CD14-positive monocyte (primary cell): ENCODE measurements around the gene STK32A. TPM values are rescaled to one million over a fixed set of nuclear protein-coding genes. Genes with fewer than 3 reads are reported as not detected.
A peak's percentile ranks its signal among the peaks of the same experiment; 100 is the strongest.

ENCODE experiments used
- DNase-seq, 3 donors: peaks; one replicate each; pipeline ENCODE4 v3.0.0-alpha.2; 2011 to 2022
- H2AFZ ChIP-seq: 2 replicates; pipeline ENCODE4 v1.6.0; 2012; ENCODE audit warnings: mild to moderate bottlenecking, low read depth, low read length, inconsistent platforms; ENCODE audit not compliant: insufficient read depth, poor library complexity, severe bottlenecking
- H3K27ac ChIP-seq, 2 donors: 1 replicate in 1 of 2; 2 replicates in 1 of 2; pipeline ENCODE4 v1.5.1; 2012 to 2013; ENCODE audit warnings: low read length in 2 of 2, control low read depth in 1 of 2, inconsistent platforms in 1 of 2, low read depth in 1 of 2, mild to moderate bottlenecking in 1 of 2
- H3K27me3 ChIP-seq, 2 donors: one replicate each; pipeline versions ENCODE4 v1.6.0 to v1.6.1; 2011 to 2013; ENCODE audit warnings: low read length in 2 of 2; ENCODE audit not compliant: control insufficient read depth in 2 of 2, insufficient read depth in 2 of 2
- H3K36me3 ChIP-seq, 2 donors: replicated peaks in 1 of 2; 1 replicate in 1 of 2; 2 replicates in 1 of 2; pipeline versions ENCODE4 v1.5.1 to v1.6.1; 2012 to 2013; ENCODE audit warnings: low read length in 2 of 2, control low read depth in 1 of 2, inconsistent platforms in 1 of 2, mild to moderate bottlenecking in 1 of 2; ENCODE audit not compliant: insufficient read depth in 2 of 2, control insufficient read depth in 1 of 2
- H3K4me1 ChIP-seq, 2 donors: 1 replicate in 1 of 2; 2 replicates in 1 of 2; pipeline versions ENCODE4 v1.5.1 to v1.6.1; 2012 to 2013; ENCODE audit warnings: low read length in 2 of 2, control low read depth in 1 of 2, inconsistent platforms in 1 of 2, mild to moderate bottlenecking in 1 of 2, moderate library complexity in 1 of 2; ENCODE audit not compliant: insufficient read depth in 2 of 2, control insufficient read depth in 1 of 2
- H3K4me2 ChIP-seq: replicated peaks from 2 replicates; pipeline ENCODE3; 2012; ENCODE audit warnings: low read length, moderate library complexity, mild to moderate bottlenecking; ENCODE audit not compliant: poor library complexity, severe bottlenecking; ENCODE audit errors: extremely low read depth
- H3K4me3 ChIP-seq, 3 experiments: fragments of 200-600 bp in 1 of 3; sonication (generic) in 1 of 3; replicated peaks in 1 of 3; 1 replicate in 2 of 3; 2 replicates in 1 of 3; pipeline ENCODE4 v1.5.1; 2011 to 2013; ENCODE audit warnings: low read length in 3 of 3, mild to moderate bottlenecking in 3 of 3, control low read depth in 2 of 3, low read depth in 2 of 3, inconsistent platforms in 1 of 3, moderate library complexity in 1 of 3
- H3K79me2 ChIP-seq: 2 replicates; pipeline ENCODE4 v1.6.0; 2012; ENCODE audit warnings: mild to moderate bottlenecking, control low read depth, inconsistent platforms, low read length, moderate library complexity; ENCODE audit not compliant: insufficient read depth
- H3K9ac ChIP-seq: 2 replicates; pipeline ENCODE4 v1.6.0; 2017; ENCODE audit warnings: low read length, mild to moderate bottlenecking; ENCODE audit not compliant: insufficient read depth, poor library complexity, severe bottlenecking
- H3K9me3 ChIP-seq, 2 donors: replicated peaks in 1 of 2; 1 replicate in 1 of 2; 2 replicates in 1 of 2; pipeline versions ENCODE4 v1.5.1 to v1.6.1; 2012 to 2013; ENCODE audit warnings: low read length in 2 of 2, control low read depth in 1 of 2; ENCODE audit not compliant: control insufficient read depth in 1 of 2, insufficient read depth in 1 of 2
- H4K20me1 ChIP-seq: 2 replicates; pipeline ENCODE4 v1.6.0; 2012; ENCODE audit warnings: mild to moderate bottlenecking, low read length, control low read depth, moderate library complexity; ENCODE audit not compliant: insufficient read depth
- H3K27ac Mint-ChIP-seq, 7 donors: one replicate each; pipeline ENCODE4 v1.8.0; 2020; ENCODE audit warnings: mild to moderate bottlenecking in 7 of 7, mixed read lengths in 7 of 7, moderate library complexity in 6 of 7, inconsistent platforms in 2 of 7
- H3K27me3 Mint-ChIP-seq, 3 donors: one replicate each; pipeline ENCODE4 v1.8.0; 2021 to 2022; ENCODE audit warnings: low read depth in 3 of 3, mild to moderate bottlenecking in 3 of 3, mixed read lengths in 3 of 3, moderate library complexity in 3 of 3, inconsistent platforms in 1 of 3
- H3K36me3 Mint-ChIP-seq, 2 donors: one replicate each; pipeline ENCODE4 v1.8.0; 2020; ENCODE audit warnings: mixed read lengths in 2 of 2, inconsistent platforms in 1 of 2, mild to moderate bottlenecking in 1 of 2
- H3K4me1 Mint-ChIP-seq: one replicate; pipeline ENCODE4 v1.8.0; 2020; ENCODE audit warnings: mild to moderate bottlenecking, mixed read lengths
- H3K4me3 Mint-ChIP-seq, 2 donors: one replicate each; pipeline ENCODE4 v1.8.0; 2020; ENCODE audit warnings: mild to moderate bottlenecking in 2 of 2, mixed read lengths in 2 of 2, moderate library complexity in 1 of 2
- H3K9me3 Mint-ChIP-seq, 7 donors: one replicate each; pipeline ENCODE4 v1.8.0; 2020 to 2022; ENCODE audit warnings: mixed read lengths in 7 of 7, mild to moderate bottlenecking in 6 of 7, moderate library complexity in 6 of 7, inconsistent platforms in 2 of 7
- CTCF ChIP-seq: fragments of 200-600 bp; IDR thresholded peaks from one replicate; pipeline ENCODE4 v1.8.0; 2022; ENCODE audit warnings: antibody characterized with exemption, mild to moderate bottlenecking
- WGBS: methylation state at CpG from one replicate; pipeline ENCODE4 v1.1.5; 2013; ENCODE audit warnings: missing lambda C conversion rate; ENCODE audit not compliant: insufficient coverage; 5-methylcytosine and 5-hydroxymethylcytosine counted together
- intact Hi-C, 2 donors: fragments of 100-400 bp; cut with micrococcal nuclease; formaldehyde crosslinking; loops; one replicate each; pipeline versions ENCODE4 v1.15.0 to v1.15.1; 2023
- polyA plus RNA-seq, 3 donors: library from polyadenylated mRNA; depleted of rRNA in 1 of 3; unstranded in 2 of 3; stranded (reverse) in 1 of 3; fragments of 300-500 nt in 2 of 3; fragments of >200 nt in 1 of 3; fragmentation: Illumina TruSeq in 2 of 3; gene quantifications; 1 replicate in 2 of 3; 2 replicates in 1 of 3; pipeline ENCODE4 v1.2.3, GENCODE V29; 2012 to 2021

Gene STK32A
- polyA plus RNA-seq, 3 donors, result not detected

GRCh38 chr5:147369742-147370374 is 135.0 kb downstream of the STK32A start:
- Histone ChIP-seq H3K9me3 (no peaks in the 10 kb centered on the region), H3K27ac (no peak overlapping the region), H3K9ac (no peak overlapping the region), H3K36me3 (no peaks in the 10 kb centered on the region), H4K20me1 (no peaks in the 10 kb centered on the region), H3K27me3 (no peaks in the 10 kb centered on the region), H3K79me2 (no peaks in the 10 kb centered on the region), H3K4me1 (no peaks in the 10 kb centered on the region), H3K4me3 (no peak overlapping the region), H2AFZ (no peak overlapping the region), H3K4me2 (no peak overlapping the region)
- peaks cover 3% of the 10 kb centered on the region for H3K4me1 Mint-ChIP-seq
- no peak for DNase-seq
- peaks cover 0 to 3% (median 2%) of the 10 kb centered on the region in 3 donors for H3K27me3 Mint-ChIP-seq
- intact Hi-C loops, result no loop called here
- H3K9me3 Mint-ChIP-seq, result no peaks in the 10 kb centered on the region
- no peaks in the 10 kb centered on the region for H3K36me3 Mint-ChIP-seq
- H3K4me3 Mint-ChIP-seq, result no peak overlapping the region
- H3K27ac Mint-ChIP-seq, result no peak overlapping the region
- WGBS, result no CpG with 5 or more reads among the region's 2 CpGs
- TF ChIP-seq CTCF, result peak; percentile 39

- H2AFZ ChIP-seq, result no peak overlapping the region
- H3K4me3 ChIP-seq, result no peak overlapping the region
- DNase-seq, result no peak
- no peaks in the 10 kb centered on the region for H3K27me3 ChIP-seq
- no peaks in the 10 kb centered on the region for H3K36me3 ChIP-seq
- H3K4me2 ChIP-seq, result no peak overlapping the region
- Mint-ChIP-seq H3K27ac (peak overlapping the region in 1 of 7 donors; percentile 62), H3K4me3 (no peak overlapping the region), H3K36me3 (no peaks in the 10 kb centered on the region), H3K9me3 (no peaks in the 10 kb centered on the region), H3K4me1 (peaks cover 3% of the 10 kb centered on the region), H3K27me3 (peaks cover 1 to 2% (median 2%) of the 10 kb centered on the region in 3 donors)
- no peaks in the 10 kb centered on the region for H4K20me1 ChIP-seq
- no peak for TF ChIP-seq CTCF
- no peak overlapping the region for H3K9ac ChIP-seq
- intact Hi-C loops, result no loop called here
- H3K79me2 ChIP-seq, result no peaks in the 10 kb centered on the region
- H3K9me3 ChIP-seq, result no peaks in the 10 kb centered on the region
- H3K4me1 ChIP-seq, result no peaks in the 10 kb centered on the region
- no peak overlapping the region for H3K27ac ChIP-seq
Observed at GRCh38 chr5:147371290-147371689, 136.5 kb downstream of the STK32A start.
